K562 (cell line): ENCODE results near the gene SCN8A.

ENCODE experiments used
- CTCF ChIP-seq, 3 experiments: IDR thresholded peaks in 2 of 3; conservative IDR thresholded peaks in 1 of 3; 2 replicates each; pipeline ENCODE4 v1.5.1; 2011 to 2012; ENCODE audit warnings: low read length in 3 of 3, mild to moderate bottlenecking in 3 of 3, control low read depth in 2 of 3, improper control_type of control experiment in 1 of 3, inconsistent platforms in 1 of 3, low read depth in 1 of 3, mixed read lengths in 1 of 3, moderate library complexity in 1 of 3; ENCODE audit not compliant: insufficient read depth in 2 of 3
- EHMT2 ChIP-seq: fragments of 450-650 bp; IDR thresholded peaks from 2 replicates; pipeline ENCODE4 v1.6.1; 2018; ENCODE audit warnings: antibody characterized with exemption
- HDAC1 ChIP-seq, 2 experiments: fragments of 450-650 bp; IDR thresholded peaks; 2 replicates each; pipeline ENCODE4 v1.6.1; 2016 to 2017; ENCODE audit warnings: inconsistent platforms in 1 of 2, mild to moderate bottlenecking in 1 of 2, moderate library complexity in 1 of 2
- NR3C1 ChIP-seq: sonication (generic); formaldehyde crosslinking; IDR thresholded peaks from 2 replicates; pipeline ENCODE4 v1.8.1; 2022; ENCODE audit warnings: missing genetic modification reagents
- POLR2AphosphoS5 ChIP-seq: IDR thresholded peaks from 2 replicates; pipeline ENCODE4 v1.6.1; 2011; ENCODE audit warnings: mild to moderate bottlenecking, low read depth, low read length, moderate library complexity; ENCODE audit not compliant: control insufficient read depth, insufficient read depth
- PREB ChIP-seq: sonication (generic); formaldehyde crosslinking; IDR thresholded peaks from 2 replicates; pipeline ENCODE4 v1.8.1; 2023; ENCODE audit warnings: mild to moderate bottlenecking, missing genetic modification reagents
- SMARCA4 ChIP-seq: fragments of 450-650 bp; IDR thresholded peaks from 2 replicates; pipeline ENCODE4 v1.6.1; 2016
- ZFP36 ChIP-seq: fragments of 150-350 bp; IDR thresholded peaks from 2 replicates; pipeline ENCODE4 v1.6.1; 2018; ENCODE audit warnings: low read length, low read depth; ENCODE audit not compliant: partially characterized antibody
- ZNF143 ChIP-seq: sonication (generic); formaldehyde crosslinking; IDR thresholded peaks from 2 replicates; pipeline ENCODE4 v1.9.0; 2022; ENCODE audit warnings: mild to moderate bottlenecking, missing genetic modification reagents

- TF ChIP-seq POLR2AphosphoS5 (no peak), HDAC1 (IDR thresholded peaks at IDR 0.05) (no peak), EHMT2 (no peak), ZFP36 (no peak), SMARCA4 (no peak), CTCF (IDR thresholded peaks at IDR 0.05 in 2 of 3, conservative IDR thresholded peaks at IDR 0.05 in 1 of 3; ENCODE audit: insufficient read depth in 2 of 3, low read depth in 1 of 3, low read length in 3 of 3) (no peak), PREB (CRISPR knock-in tag) (no peak), NR3C1 (CRISPR knock-in tag) (no peak), ZNF143 (CRISPR knock-in tag) (no peak)
These were observed 99.0 kb downstream of the SCN8A start for GRCh38 chr12:51689983-51690382.
